H1 (cell line): ENCODE results near the gene NSD2. TPM values are rescaled to one million over a fixed set of nuclear protein-coding genes. Genes with fewer than 3 reads are reported as not detected.

ENCODE experiments used
- CREB1 ChIP-seq: IDR thresholded peaks from 2 replicates; pipeline ENCODE4 v1.6.1; 2012; ENCODE audit warnings: inconsistent platforms
- JUND ChIP-seq: IDR thresholded peaks from 2 replicates; pipeline ENCODE4 v1.6.1; 2011; ENCODE audit warnings: mild to moderate bottlenecking, improper control_type of control experiment, low read length
- MAX ChIP-seq: IDR thresholded peaks from 2 replicates; pipeline ENCODE4 v1.6.1; 2012; ENCODE audit warnings: inconsistent platforms
- POLR2A ChIP-seq, 2 experiments: IDR thresholded peaks; 1 replicate in 1 of 2; 2 replicates in 1 of 2; pipeline ENCODE4 v1.6.1; 2011; ENCODE audit warnings: low read depth in 2 of 2, low read length in 2 of 2, mild to moderate bottlenecking in 2 of 2; ENCODE audit errors: control extremely low read depth in 1 of 2
- TAF7 ChIP-seq: optimal IDR thresholded peaks from 2 replicates; pipeline ENCODE3; 2011; ENCODE audit warnings: low read depth, mild to moderate bottlenecking, inconsistent platforms, low read length, moderate library complexity, borderline replicate concordance
- polyA plus RNA-seq, 7 experiments: library from polyadenylated mRNA; depleted of rRNA in 3 of 7; stranded (reverse) in 5 of 7; unstranded in 2 of 7; fragments of >200 nt in 5 of 7; fragments of 200-250 nt in 2 of 7; gene quantifications; 1 replicate in 5 of 7; 2 replicates in 1 of 7; 4 replicates in 1 of 7; pipeline versions ENCODE4 v1.2.1 to v1.2.3, GENCODE V29; 2011 to 2013; ENCODE audit warnings: missing spikeins in 2 of 7, mixed read lengths in 2 of 7
- total RNA-seq: library from RNA; stranded (reverse); fragmentation: NEBNext Ultra II Directional; extraction: Animal tissue kit (Norgen Biotek cat#: 25700); gene quantifications from 2 replicates; pipeline ENCODE4 v1.2.1, GENCODE V29; 2021

The NSD2 gene
- total and polyA plus RNA-seq, 2 of the 8 experiments (the other 6 are each of a cell fraction or from before 2014, with no cell fraction given) = 26.7 to 129 TPM

DNA sequence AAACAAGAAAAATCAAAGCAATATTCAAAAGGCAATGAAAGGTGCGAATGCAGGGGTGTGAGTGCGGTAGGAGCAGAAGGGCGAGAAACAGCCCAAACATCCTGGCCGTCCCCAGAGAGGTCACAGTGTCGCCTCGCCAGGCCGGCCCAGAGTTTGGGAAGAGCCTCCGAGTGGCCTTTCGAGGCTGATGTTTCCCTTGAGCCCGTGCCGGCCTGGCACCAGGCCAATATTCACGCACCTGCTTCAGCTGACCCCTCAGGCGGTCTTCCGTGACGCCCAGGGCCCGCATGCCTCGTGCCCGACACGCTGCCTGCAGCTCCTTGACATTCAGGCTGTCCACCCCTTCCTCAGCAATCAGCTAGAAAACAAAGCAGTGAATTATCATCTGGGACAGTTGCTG lies 45.9 kb upstream of the NSD2 start (continued):
- no peak for TF ChIP-seq CREB1
- TF ChIP-seq TAF7 = no peak
- no peak for TF ChIP-seq JUND
- no peak for TF ChIP-seq MAX
- TF ChIP-seq POLR2A (IDR thresholded peaks at IDR 0.05; ENCODE audit: control extremely low read depth in 1 of 2, low read depth in 2 of 2, low read length in 2 of 2) = no peak
